ENCODE measurements around the gene MEP1B.
A peak's percentile ranks its signal among the peaks of the same experiment; 100 is the strongest.
"Not testable (repeated sequence)": the region's sequence is repeated elsewhere in the genome, so short reads cannot be mapped to it uniquely, and the experiment has no call there.

MEP1B gene

GRCh38 chr18:32189790-32190189 is at the start of gene MEP1B:
Gene MEP1B (plus strand): TSS chr18:32190039. CDS start chr18:32190071, 32 bp downstream.
- no peak for DNase-seq (ENCODE audit: low read depth)

- DNase-seq (ENCODE audit: low read depth) = no peak
Observed at GRCh38 chr18:32148185-32148870, 41.5 kb upstream of the MEP1B start.

- no peak for DNase-seq (ENCODE audit: low read depth)
Observed at GRCh38 chr18:32152705-32153448, 37.0 kb upstream of the MEP1B start.

- DNase-seq (ENCODE audit: low read depth) = no peak
Observed at GRCh38 chr18:32156855-32157254, 33.0 kb upstream of the MEP1B start.

GRCh38 chr18:32157580-32157979 is 32.3 kb upstream of the MEP1B start:
- DNase-seq (ENCODE audit: low read depth) = no peak

- DNase-seq (ENCODE audit: low read depth) = peak; percentile 42
Observed at GRCh38 chr18:32158108-32158624, 31.7 kb upstream of the MEP1B start.

GRCh38 chr18:32158631-32159030 is 31.2 kb upstream of the MEP1B start:
- not testable (repeated sequence) for DNase-seq (ENCODE audit: low read depth)

- DNase-seq (ENCODE audit: low read depth) = no peak
Observed at GRCh38 chr18:32160547-32160946, 29.3 kb upstream of the MEP1B start.

GRCh38 chr18:32167980-32168730 is 21.7 kb upstream of the MEP1B start:
- no peak for DNase-seq (ENCODE audit: low read depth)

GRCh38 chr18:32173654-32174053 is 16.2 kb upstream of the MEP1B start:
- DNase-seq (ENCODE audit: low read depth) = no peak

GRCh38 chr18:32174719-32175118 is 15.1 kb upstream of the MEP1B start:
- DNase-seq (ENCODE audit: low read depth) = no peak

GRCh38 chr18:32175265-32175664 is 14.6 kb upstream of the MEP1B start:
- DNase-seq (ENCODE audit: low read depth) = no peak

- DNase-seq (ENCODE audit: low read depth) = not testable (repeated sequence)
Observed at GRCh38 chr18:32176745-32177144, 13.1 kb upstream of the MEP1B start.

GRCh38 chr18:32177530-32177929 is 12.3 kb upstream of the MEP1B start:
- no peak for DNase-seq (ENCODE audit: low read depth)

- no peak for DNase-seq (ENCODE audit: low read depth)
Observed at GRCh38 chr18:32183503-32183902, 6.3 kb upstream of the MEP1B start.

- no peak for DNase-seq (ENCODE audit: low read depth)
Observed at GRCh38 chr18:32190209-32190608, 370 bp downstream of the MEP1B start.

GRCh38 chr18:32195881-32196815 is 6.3 kb downstream of the MEP1B start:
- DNase-seq (ENCODE audit: low read depth) = no peak

GRCh38 chr18:32200766-32201165 is 10.9 kb downstream of the MEP1B start:
- DNase-seq (ENCODE audit: low read depth) = no peak

GRCh38 chr18:32201948-32202672 is 12.3 kb downstream of the MEP1B start:
- DNase-seq (ENCODE audit: low read depth) = no peak

- no peak for DNase-seq (ENCODE audit: low read depth)
Observed at GRCh38 chr18:32208023-32208422, 18.2 kb downstream of the MEP1B start.

GRCh38 chr18:32208577-32208976 is 18.7 kb downstream of the MEP1B start:
- DNase-seq (ENCODE audit: low read depth) = no peak

All from stimulated activated CD8-positive, alpha-beta memory T cell treated with anti-CD3 and anti-CD28 coated beads, Interleukin-4, amount 100 ng/mL, for 24 hours (primary cell).